RWPE2 (cell line): ENCODE measurements around the gene NUP210.

Source experiments
- ATAC-seq: fragments of 200-7000 bp; cut with Tn5 transposase; 3 replicates; pipeline ENCODE4 v1.9.1; 2021; ENCODE audit warnings: low read depth
- DNase-seq: peaks from one replicate; pipeline ENCODE4 v3.0.0-alpha.2; 2020; ENCODE audit warnings: low spot score
- H3K27ac ChIP-seq: fragments of 450-650 bp; 2 replicates; pipeline ENCODE4 v1.5.1; 2017; ENCODE audit warnings: mild to moderate bottlenecking; ENCODE audit not compliant: poor library complexity, severe bottlenecking
- H3K27me3 ChIP-seq: fragments of 250-450 bp; sonication (Bioruptor Pico); 2 replicates; pipeline ENCODE4 v1.5.1; 2021; ENCODE audit warnings: mild to moderate bottlenecking, moderate library complexity; ENCODE audit not compliant: insufficient read depth, poor library complexity, severe bottlenecking
- H3K36me3 ChIP-seq: fragments of 250-450 bp; sonication (Bioruptor Pico); 2 replicates; pipeline ENCODE4 v1.5.1; 2020; ENCODE audit warnings: low read depth, mild to moderate bottlenecking, moderate library complexity
- H3K4me1 ChIP-seq: fragments of 250-450 bp; sonication (Bioruptor Pico); 2 replicates; pipeline ENCODE4 v1.5.1; 2021; ENCODE audit warnings: mild to moderate bottlenecking, moderate library complexity; ENCODE audit not compliant: insufficient read depth, poor library complexity, severe bottlenecking
- H3K4me3 ChIP-seq: fragments of 250-450 bp; sonication (Bioruptor Pico); 2 replicates; pipeline ENCODE4 v1.5.1; 2021; ENCODE audit warnings: mild to moderate bottlenecking, moderate library complexity; ENCODE audit not compliant: severe bottlenecking
- H3K9me3 ChIP-seq: fragments of 250-450 bp; sonication (Bioruptor Pico); 2 replicates; pipeline ENCODE4 v1.5.1; 2021; ENCODE audit warnings: mild to moderate bottlenecking, moderate library complexity; ENCODE audit not compliant: severe bottlenecking
- CTCF ChIP-seq: fragments of 450-650 bp; IDR thresholded peaks from one replicate; pipeline ENCODE4 v1.5.1; 2017; ENCODE audit warnings: mild to moderate bottlenecking, moderate library complexity; ENCODE audit not compliant: poor library complexity, severe bottlenecking

The NUP210 gene

GRCh38 chr3:13286873-13287272 is 133.2 kb downstream of the NUP210 start:
- TF ChIP-seq CTCF: no peak
- H3K9me3 ChIP-seq: peaks cover 12% of the 10 kb centered on the region
- no peak for DNase-seq
- no peaks in the 10 kb centered on the region for H3K4me1 ChIP-seq
- ATAC-seq: no peak
- no peak overlapping the region for H3K4me3 ChIP-seq
- no peak overlapping the region for H3K27ac ChIP-seq
- no peaks in the 10 kb centered on the region for H3K36me3 ChIP-seq
- peaks cover 18% of the 10 kb centered on the region for H3K27me3 ChIP-seq

GRCh38 chr3:13285007-13285567 is 135.0 kb downstream of the NUP210 start:
- Histone ChIP-seq H3K4me3 (no peak overlapping the region), H3K27me3 (peaks cover 29% of the 10 kb centered on the region), H3K4me1 (no peaks in the 10 kb centered on the region), H3K27ac (no peak overlapping the region), H3K36me3 (no peaks in the 10 kb centered on the region), H3K9me3 (peaks cover 12% of the 10 kb centered on the region)
- TF ChIP-seq CTCF: no peak
- DNase-seq (peak; percentile 19), ATAC-seq (no peak)

- no peak for TF ChIP-seq CTCF
- no peak for ATAC-seq
Measured at GRCh38 chr3:13283877-13284264, 136.3 kb downstream of the NUP210 start.

GRCh38 chr3:13282986-13283876 is 136.9 kb downstream of the NUP210 start:
- Histone ChIP-seq H3K27me3 (peaks cover 30% of the 10 kb centered on the region), H3K9me3 (peaks cover 12% of the 10 kb centered on the region), H3K4me3 (peak overlapping the region; percentile 26), H3K4me1 (no peaks in the 10 kb centered on the region), H3K36me3 (no peaks in the 10 kb centered on the region), H3K27ac (no peak overlapping the region)
- DNase-seq: peak; percentile 15
- ATAC-seq: peak; percentile 60; the same call in 2 of the 3 replicates
- TF ChIP-seq CTCF: peak; percentile 7

More at GRCh38 chr3:13283877-13284264, 136.3 kb downstream of the NUP210 start:
- DNase-seq: no peak
- Histone ChIP-seq H3K27ac (no peak overlapping the region), H3K9me3 (peaks cover 12% of the 10 kb centered on the region), H3K4me1 (no peaks in the 10 kb centered on the region), H3K27me3 (peaks cover 29% of the 10 kb centered on the region), H3K36me3 (no peaks in the 10 kb centered on the region), H3K4me3 (no peak overlapping the region)
